OCI-LY3 (cell line): ENCODE data around the gene CXCL6.

ENCODE experiments used
- H2AFZ ChIP-seq: fragments of 200-600, 300-600 bp; shearing (Covaris generic); 2 replicates; pipeline ENCODE4 v1.6.0; 2014; ENCODE audit warnings: antibody characterized with exemption, low read depth, low read length
- H3K27ac ChIP-seq: fragments of 200-600, 300-600 bp; sonication (generic); 2 replicates; pipeline ENCODE4 v1.5.1; 2014; ENCODE audit warnings: mild to moderate bottlenecking, low read length, moderate library complexity, mixed read lengths
- H3K27me3 ChIP-seq: fragments of 200-600, 300-600 bp; sonication (generic); 2 replicates; pipeline ENCODE4 v1.6.1; 2014; ENCODE audit warnings: low read depth, low read length, mixed read lengths
- H3K36me3 ChIP-seq: fragments of 200-600, 300-600 bp; sonication (generic); replicated peaks from 2 replicates; pipeline ENCODE3; 2014; ENCODE audit warnings: low read depth, low read length, mixed read lengths
- H3K4me1 ChIP-seq: fragments of 300-600, 200-600 bp; sonication (generic); 2 replicates; pipeline ENCODE4 v1.6.1; 2014; ENCODE audit warnings: low read length, mixed read lengths
- H3K4me2 ChIP-seq: fragments of 200-600, 300-600 bp; sonication (generic); 2 replicates; pipeline ENCODE4 v1.6.1; 2014; ENCODE audit warnings: low read length, mixed read lengths
- H3K4me3 ChIP-seq: fragments of 300-600, 200-600 bp; sonication (generic); 2 replicates; pipeline ENCODE4 v1.5.1; 2014; ENCODE audit warnings: antibody characterized with exemption, mild to moderate bottlenecking, low read length, moderate library complexity
- H3K79me2 ChIP-seq: fragments of 300-600, 200-600 bp; shearing (Covaris generic); 2 replicates; pipeline ENCODE4 v1.6.1; 2014; ENCODE audit warnings: mild to moderate bottlenecking, low read length, mixed read lengths
- H3K9ac ChIP-seq: fragments of 300-600, 200-600 bp; shearing (Covaris generic); 2 replicates; pipeline ENCODE4 v1.6.0; 2014; ENCODE audit warnings: mild to moderate bottlenecking, low read length, moderate library complexity
- H3K9me3 ChIP-seq: fragments of 200-600, 300-600 bp; shearing (Covaris generic); 2 replicates; pipeline ENCODE4 v1.6.1; 2014; ENCODE audit warnings: low read length, mixed read lengths; ENCODE audit not compliant: insufficient read depth
- H4K20me1 ChIP-seq: fragments of 200-600, 300-600 bp; sonication (generic); 2 replicates; pipeline ENCODE4 v1.6.1; 2016; ENCODE audit warnings: low read length, mixed read lengths; ENCODE audit not compliant: insufficient read depth
- CTCF ChIP-seq: fragments of 200-600, 300-600 bp; sonication (generic); IDR thresholded peaks from 2 replicates; pipeline ENCODE4 v1.5.1; 2014; ENCODE audit warnings: antibody characterized with exemption, low read length, low read depth
- EZH2phosphoT487 ChIP-seq: fragments of 200-600 bp; shearing (Covaris generic); IDR thresholded peaks from 2 replicates; pipeline ENCODE4 v1.6.1; 2018; ENCODE audit warnings: antibody characterized with exemption, mixed run types, low read depth

CXCL6 gene

DNA sequence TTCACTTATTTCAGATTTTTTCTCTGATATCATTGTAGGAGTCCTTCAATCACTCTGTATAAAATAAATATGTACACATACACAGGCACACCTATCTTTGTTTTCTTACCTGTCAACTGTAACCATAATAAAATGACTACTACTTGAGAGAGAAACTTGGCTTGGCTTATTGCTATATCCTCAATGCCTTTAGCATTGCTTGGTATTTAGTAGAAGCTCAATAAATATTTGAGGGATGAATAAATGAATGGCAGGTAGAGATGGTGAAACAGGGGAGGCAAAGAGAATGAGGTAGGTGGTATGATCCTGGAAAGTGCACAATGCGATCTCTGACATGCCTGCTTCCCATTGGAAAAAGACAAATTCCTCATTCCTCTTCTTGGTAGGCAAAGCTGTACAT, 21.8 kb upstream of the CXCL6 start:
- Histone ChIP-seq H3K9ac (no peak overlapping the region), H3K4me3 (no peak overlapping the region), H3K27ac (no peak overlapping the region), H2AFZ (no peak overlapping the region), H3K36me3 (no peaks in the 10 kb centered on the region), H3K27me3 (no peaks in the 10 kb centered on the region), H4K20me1 (no peaks in the 10 kb centered on the region), H3K4me2 (no peak overlapping the region), H3K4me1 (0 out of 2 replicates have a peak, but pooled peaks cover 4% of the 10 kb centered on the region), H3K79me2 (no peaks in the 10 kb centered on the region), H3K9me3 (no peaks in the 10 kb centered on the region)
- TF ChIP-seq CTCF (no peak), EZH2phosphoT487 (no peak)

DNA sequence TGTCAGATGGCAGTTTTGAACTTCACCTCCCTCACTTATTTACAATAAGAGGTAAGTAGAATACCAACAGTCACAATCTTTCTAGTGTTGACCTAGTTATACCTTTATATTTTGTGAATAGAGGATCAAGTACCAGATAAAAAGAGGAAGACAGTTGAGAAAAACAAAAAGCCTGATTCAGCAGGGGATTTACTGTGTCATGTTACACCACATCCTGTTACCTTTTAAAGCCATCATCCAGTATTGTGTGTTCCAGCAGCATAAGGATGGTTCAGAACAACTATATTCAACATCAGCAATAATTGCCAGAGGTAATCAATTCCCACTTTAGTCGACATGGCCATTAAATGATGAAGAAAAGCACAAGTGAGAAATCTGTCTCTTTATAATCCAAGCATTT, 21.3 kb upstream of the CXCL6 start:
- no peak for TF ChIP-seq EZH2phosphoT487
- TF ChIP-seq CTCF: no peak
- Histone ChIP-seq H3K9ac (no peak overlapping the region), H3K4me1 (0 out of 2 replicates have a peak, but pooled peaks cover 4% of the 10 kb centered on the region), H3K36me3 (no peaks in the 10 kb centered on the region), H3K79me2 (no peaks in the 10 kb centered on the region), H3K4me3 (no peak overlapping the region), H3K4me2 (no peak overlapping the region), H4K20me1 (no peaks in the 10 kb centered on the region), H3K27ac (no peak overlapping the region), H3K9me3 (no peaks in the 10 kb centered on the region), H3K27me3 (no peaks in the 10 kb centered on the region), H2AFZ (no peak overlapping the region)

DNA sequence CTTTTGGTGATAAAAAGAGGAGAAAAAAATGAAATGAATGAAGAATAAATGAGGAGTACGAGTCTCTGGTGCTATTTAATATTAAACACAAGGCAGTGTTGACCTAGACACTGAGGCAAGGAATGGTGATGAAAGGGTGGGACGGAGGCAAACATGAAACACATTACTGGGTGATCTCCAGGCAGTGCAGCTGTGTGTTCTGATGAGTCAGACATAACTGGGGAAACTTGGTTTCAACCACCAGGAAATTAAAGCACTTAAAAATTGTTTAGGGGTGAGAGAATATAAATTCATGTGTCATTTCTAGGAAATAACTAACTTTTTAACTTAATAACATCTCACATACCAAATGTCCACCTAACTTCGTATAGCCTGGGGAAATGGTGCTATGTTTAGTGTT, 19.7 kb upstream of the CXCL6 start:
- no peaks in the 10 kb centered on the region for H3K36me3 ChIP-seq
- H3K27me3 ChIP-seq: no peaks in the 10 kb centered on the region
- TF ChIP-seq CTCF (no peak), EZH2phosphoT487 (no peak)
- H3K9ac ChIP-seq: no peak overlapping the region
- H3K4me1 ChIP-seq: 0 out of 2 replicates have a peak, but pooled peaks cover 4% of the 10 kb centered on the region
- H3K9me3 ChIP-seq: no peaks in the 10 kb centered on the region
- no peak overlapping the region for H3K27ac ChIP-seq
- H3K4me2 ChIP-seq: no peak overlapping the region
- H4K20me1 ChIP-seq: no peaks in the 10 kb centered on the region
- no peaks in the 10 kb centered on the region for H3K79me2 ChIP-seq
- H3K4me3 ChIP-seq: no peak overlapping the region
- no peak overlapping the region for H2AFZ ChIP-seq

- Histone ChIP-seq H3K4me2 (no peak overlapping the region), H3K9me3 (no peaks in the 10 kb centered on the region), H3K27me3 (no peaks in the 10 kb centered on the region), H3K36me3 (no peaks in the 10 kb centered on the region), H2AFZ (no peak overlapping the region), H3K9ac (no peak overlapping the region), H3K4me1 (0 out of 2 replicates have a peak, but pooled peaks cover 4% of the 10 kb centered on the region), H3K27ac (no peak overlapping the region), H3K79me2 (no peaks in the 10 kb centered on the region), H3K4me3 (no peak overlapping the region), H4K20me1 (no peaks in the 10 kb centered on the region)
- TF ChIP-seq CTCF: no peak
- TF ChIP-seq EZH2phosphoT487: no peak
These were observed 19.1 kb upstream of the CXCL6 start for GRCh38 chr4:73817341-73817740.
